Muscle of back (tissue), 11 donors: ENCODE measurements around the gene MRPS7. TPM values are rescaled to one million over a fixed set of nuclear protein-coding genes. Genes with fewer than 3 reads are reported as not detected.

Experiments
- DNase-seq, 3 donors: peaks; one replicate each; pipeline versions ENCODE4 v3.0.0 to v3.0.0-alpha.2; 2013
- polyA plus RNA-seq, 10 donors: library from polyadenylated mRNA; unstranded; fragments of 120-200 nt; gene quantifications; one replicate each; pipeline ENCODE4 v1.2.1, GENCODE V29; 2013; ENCODE audit not compliant: insufficient read length in 10 of 10

The MRPS7 gene
- polyA plus RNA-seq, 10 donors: 54.4 to 65.8 (median 59.8) TPM

DNA sequence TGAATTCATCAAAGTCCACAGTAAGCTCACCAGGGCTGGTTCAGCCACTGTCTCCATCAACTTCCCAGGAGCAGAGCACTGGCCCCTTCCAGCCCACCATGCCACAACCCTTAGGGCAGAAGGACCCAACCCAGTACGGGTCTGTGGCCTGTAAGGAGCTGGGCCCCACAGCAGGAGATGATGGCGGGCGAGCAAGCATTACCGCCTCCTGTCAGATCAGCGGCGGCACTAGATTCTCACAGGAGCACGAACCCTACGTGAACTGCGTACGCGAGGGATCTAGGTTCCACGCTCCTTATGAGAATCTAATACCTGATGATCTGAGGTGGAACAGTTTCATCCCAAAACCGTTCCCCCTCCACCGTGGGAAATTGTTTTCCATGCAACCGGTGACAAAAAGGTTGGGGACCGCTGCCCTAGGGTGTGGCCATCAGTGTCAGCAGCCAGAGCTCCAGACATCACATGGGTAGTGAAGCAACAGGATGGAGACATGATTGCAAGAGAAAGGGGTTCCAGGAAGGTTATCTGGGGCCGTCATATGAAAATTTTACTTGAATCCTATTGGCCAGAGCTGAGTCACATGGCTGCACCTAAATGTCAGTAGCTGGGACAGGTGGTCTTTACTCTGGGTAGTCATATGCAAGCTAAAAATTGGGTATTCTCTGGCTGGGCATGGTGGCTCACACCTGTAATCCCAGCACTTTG lies 40.0 kb downstream of the MRPS7 start:
- no peak for DNase-seq

DNA sequence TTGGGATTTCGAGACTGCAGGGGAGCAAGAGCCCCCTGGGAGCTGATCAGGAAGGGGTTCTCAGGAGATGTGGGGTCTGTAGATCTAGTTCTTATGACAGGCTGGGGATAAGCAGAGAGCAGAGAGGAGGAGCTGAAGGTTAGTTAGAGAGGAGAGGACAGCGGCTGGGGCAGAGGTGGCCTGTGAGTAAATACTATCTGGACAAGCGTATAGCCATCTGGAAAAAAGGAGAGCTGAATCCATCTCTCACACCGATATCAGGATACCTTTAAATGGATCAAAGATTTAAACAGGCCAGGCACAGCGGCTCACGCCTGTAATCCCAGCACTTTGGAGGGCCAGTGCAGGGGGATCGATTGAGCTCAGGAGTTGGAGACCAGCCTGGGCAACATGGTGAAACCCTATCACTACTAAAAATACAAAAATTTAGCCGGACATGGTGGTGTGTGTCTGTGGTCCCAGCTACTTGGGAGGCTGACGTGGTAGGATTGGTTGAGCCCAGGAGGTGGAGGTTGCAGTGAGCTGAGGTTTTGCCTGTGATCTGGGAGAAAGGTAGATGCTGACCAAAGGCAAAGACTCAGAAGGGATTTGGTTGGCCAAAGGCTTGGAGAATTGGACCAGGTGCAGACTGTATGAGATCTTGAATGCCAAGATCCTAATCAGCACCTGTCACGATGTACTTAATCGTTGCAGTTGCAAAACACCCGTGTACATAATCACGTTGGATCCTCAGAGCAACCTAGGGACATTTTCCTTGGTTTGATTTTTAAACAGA lies 46.5 kb downstream of the MRPS7 start:
- DNase-seq: no peak

DNA sequence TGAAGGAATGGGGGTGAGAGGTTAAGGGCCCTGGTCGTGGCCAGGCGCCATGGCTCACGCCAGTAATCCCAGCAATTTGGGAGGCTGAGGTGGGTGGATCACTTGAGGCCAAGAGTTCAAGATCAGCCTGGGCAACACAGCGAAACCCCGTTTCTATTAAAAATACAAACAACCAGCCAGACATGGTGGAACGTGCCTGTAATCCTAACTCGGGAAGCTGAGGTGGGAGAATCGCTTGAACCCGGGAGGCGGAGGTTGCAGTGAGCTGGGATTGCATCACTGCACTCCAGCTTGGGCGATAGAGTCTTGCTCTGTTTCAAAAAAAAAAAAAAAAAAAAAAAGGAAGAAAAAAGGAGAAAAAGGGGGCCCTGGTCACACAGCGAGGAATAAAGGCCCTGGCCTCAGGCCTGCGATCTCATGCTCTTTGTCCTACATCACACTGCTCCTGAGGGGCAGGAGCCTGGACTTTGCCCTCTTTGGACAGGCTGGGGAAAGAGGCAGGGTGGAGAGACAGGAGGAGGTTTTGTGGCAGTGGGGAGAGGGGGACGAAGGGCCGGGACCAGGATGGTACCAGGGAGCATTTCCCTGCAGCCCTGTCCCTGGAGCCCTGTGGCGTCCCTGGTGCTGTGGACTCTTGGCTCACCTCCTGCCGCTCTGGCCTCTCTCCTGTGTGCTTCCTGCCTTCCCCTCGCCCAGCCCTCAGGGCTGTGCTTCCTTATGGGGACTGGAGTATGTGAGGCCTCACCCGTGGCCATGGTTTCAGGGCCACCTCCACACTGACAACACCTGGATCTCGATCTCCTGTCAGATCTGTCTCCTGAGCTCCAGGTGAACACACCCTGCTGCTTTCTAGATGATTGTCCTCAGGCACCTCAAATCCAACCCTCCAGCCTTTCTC lies 47.3 kb downstream of the MRPS7 start:
- DNase-seq: no peak

DNA sequence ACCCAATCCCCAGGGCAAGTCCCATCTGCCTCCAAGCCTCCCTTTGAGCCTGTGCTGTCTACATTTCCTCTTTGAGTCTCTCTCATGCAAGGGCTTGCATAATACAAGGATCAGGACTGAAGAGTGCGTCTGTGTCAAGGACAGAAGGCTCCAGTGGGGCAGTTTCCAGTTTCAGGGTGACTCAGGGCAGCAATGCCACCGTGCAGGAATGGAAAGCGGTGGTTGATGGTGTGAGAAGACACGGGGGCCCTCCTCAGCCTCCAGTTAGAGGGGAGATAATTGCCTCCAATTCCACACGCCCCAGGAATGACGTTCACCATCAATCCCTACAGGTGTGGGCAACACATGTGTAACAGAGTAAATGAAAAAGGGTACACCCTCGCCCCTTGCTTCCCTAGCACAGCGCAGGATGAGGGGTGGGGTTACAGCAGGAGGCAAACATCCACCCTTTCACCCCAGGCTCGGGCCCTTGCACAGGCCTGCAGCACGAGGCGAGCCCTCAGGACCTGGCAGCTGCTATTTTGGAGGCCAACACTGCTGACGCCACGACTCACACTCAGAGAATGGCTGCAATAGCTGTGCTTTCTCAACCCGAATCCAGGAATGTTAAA lies 52.4 kb downstream of the MRPS7 start:
- DNase-seq: peak in 1 of 3 donors; percentile 35

- DNase-seq: no peak
These were observed 54.0 kb downstream of the MRPS7 start for GRCh38 chr17:75315541-75316243.

Other genes starting within 250 kb of the MRPS7 start
- gene MRPL58, start 249.2 kb upstream of the MRPS7 start, polyA plus RNA-seq: 10 to 100 TPM; 18.8 to 24.7 (median 21.6) TPM
- 100 to 1,000 TPM; 236 to 279 (median 251) TPM for gene ATP5PD, start 214.9 kb upstream of the MRPS7 start, polyA plus RNA-seq
- 10 to 100 TPM; 20.1 to 24.2 (median 21.4) TPM for gene KCTD2, start 214.7 kb upstream of the MRPS7 start, polyA plus RNA-seq
- gene SLC16A5, start 173.9 kb upstream of the MRPS7 start, polyA plus RNA-seq: 10 to 100 TPM in 1 of 10 donors, 1 to 10 TPM in 9; 5.3 to 12.2 (median 7.6) TPM
- 1 to 10 TPM; 4.6 to 7.8 (median 6.6) TPM for gene ARMC7, start 151.9 kb upstream of the MRPS7 start, polyA plus RNA-seq
- 10 to 100 TPM; 30.3 to 42.9 (median 38.6) TPM for gene NT5C, start 130.1 kb upstream of the MRPS7 start, polyA plus RNA-seq
- 100 to 1,000 TPM; 146 to 366 (median 269) TPM for gene JPT1, start 107.4 kb upstream of the MRPS7 start, polyA plus RNA-seq
- 100 to 1,000 TPM; 324 to 484 (median 381) TPM for gene SUMO2, start 78.9 kb upstream of the MRPS7 start, polyA plus RNA-seq
- gene NUP85, start 56.2 kb upstream of the MRPS7 start, polyA plus RNA-seq: 10 to 100 TPM; 32.9 to 62.6 (median 42.9) TPM
- gene GGA3, start 273 bp upstream of the MRPS7 start, polyA plus RNA-seq: 10 to 100 TPM; 23.2 to 39.6 (median 32.0) TPM
- 10 to 100 TPM; 11.0 to 15.0 (median 13.1) TPM for gene MIF4GD, start 9.4 kb downstream of the MRPS7 start, polyA plus RNA-seq
- 1 to 10 TPM; 4.2 to 8.3 (median 6.1) TPM for gene SLC25A19, start 27.6 kb downstream of the MRPS7 start, polyA plus RNA-seq
- 100 to 1,000 TPM; 130 to 193 (median 151) TPM for gene GRB2, start 143.8 kb downstream of the MRPS7 start, polyA plus RNA-seq
- gene TMEM94, start 194.8 kb downstream of the MRPS7 start, polyA plus RNA-seq: 10 to 100 TPM; 34.5 to 65.8 (median 49.3) TPM